Upper lobe of left lung (tissue), 6 donors: ENCODE results near the gene RBM33. TPM values are rescaled to one million over a fixed set of nuclear protein-coding genes. Genes with fewer than 3 reads are reported as not detected.
A peak's percentile ranks its signal among the peaks of the same experiment; 100 is the strongest.

Experiments used
- ATAC-seq, 2 donors: fragments of 200-7000 bp; cut with Tn5 transposase; one replicate each; pipeline ENCODE4 v1.9.1; 2022; ENCODE audit warnings: mild to moderate bottlenecking in 2 of 2, moderate library complexity in 2 of 2; ENCODE audit not compliant: low FRiP score in 2 of 2
- DNase-seq, 2 donors: peaks; one replicate each; pipeline ENCODE4 v3.0.0-alpha.2; 2019 to 2020
- H3K27ac ChIP-seq, 4 donors: fragments of 200-600 bp; sonication (generic); one replicate each; pipeline ENCODE4 v1.5.1; 2016 to 2019
- H3K27me3 ChIP-seq, 4 donors: fragments of 200-600 bp; sonication (generic); one replicate each; pipeline ENCODE4 v1.5.1; 2017 to 2019
- H3K36me3 ChIP-seq, 4 donors: fragments of 200-600 bp; sonication (generic); one replicate each; pipeline ENCODE4 v1.5.1; 2016 to 2019
- H3K4me1 ChIP-seq, 4 donors: fragments of 200-600 bp; sonication (generic); one replicate each; pipeline ENCODE4 v1.5.1; 2018 to 2019
- H3K4me3 ChIP-seq, 4 donors: fragments of 200-600 bp; sonication (generic); one replicate each; pipeline ENCODE4 v1.5.1; 2017 to 2019; ENCODE audit warnings: mild to moderate bottlenecking in 2 of 4, moderate library complexity in 1 of 4
- H3K9me3 ChIP-seq, 4 donors: fragments of 200-600 bp; sonication (generic); one replicate each; pipeline ENCODE4 v1.5.1; 2018 to 2019
- CTCF ChIP-seq, 6 experiments: fragments of 450-650 bp in 4 of 6; fragments of 200-600 bp in 2 of 6; sonication (generic) in 2 of 6; IDR thresholded peaks; one replicate each; pipeline ENCODE4 v1.5.1; 2016 to 2019; ENCODE audit warnings: antibody characterized with exemption in 6 of 6
- EP300 ChIP-seq, 4 donors: sonication (generic); formaldehyde crosslinking; IDR thresholded peaks; one replicate each; pipeline ENCODE4 v1.5.1; 2017; ENCODE audit warnings: antibody characterized with exemption in 4 of 4, control low read depth in 2 of 4
- POLR2A ChIP-seq, 4 donors: fragments of 450-650 bp; IDR thresholded peaks; one replicate each; pipeline ENCODE4 v1.5.1; 2016 to 2017; ENCODE audit warnings: antibody characterized with exemption in 4 of 4, mild to moderate bottlenecking in 2 of 4
- POLR2AphosphoS5 ChIP-seq, 2 donors: sonication (generic); formaldehyde crosslinking; IDR thresholded peaks; one replicate each; pipeline ENCODE4 v1.5.1; 2017; ENCODE audit warnings: antibody characterized with exemption in 2 of 2
- WGBS, 2 donors: methylation state at CpG; one replicate each; pipeline ENCODE4 v1.1.5; 2017 to 2018; 5-methylcytosine and 5-hydroxymethylcytosine counted together
- total RNA-seq, 6 donors: library from RNA; depleted of rRNA in 4 of 6; stranded (reverse); fragments of >200 nt in 4 of 6; gene quantifications; one replicate each; pipeline versions ENCODE4 v1.1.0 to v1.2.1, GENCODE V29; 2016 to 2021
- donor health status: DM: no; HTN: no; CAD: no; lungs with moderate emphysema.
- donor health status: DM: no; HTN: yes; CAD: no; lungs with severe emphysema.

The RBM33 gene
- total RNA-seq, 6 donors from 2014 or later: 40.6 to 179 (median 76.4) TPM

DNA sequence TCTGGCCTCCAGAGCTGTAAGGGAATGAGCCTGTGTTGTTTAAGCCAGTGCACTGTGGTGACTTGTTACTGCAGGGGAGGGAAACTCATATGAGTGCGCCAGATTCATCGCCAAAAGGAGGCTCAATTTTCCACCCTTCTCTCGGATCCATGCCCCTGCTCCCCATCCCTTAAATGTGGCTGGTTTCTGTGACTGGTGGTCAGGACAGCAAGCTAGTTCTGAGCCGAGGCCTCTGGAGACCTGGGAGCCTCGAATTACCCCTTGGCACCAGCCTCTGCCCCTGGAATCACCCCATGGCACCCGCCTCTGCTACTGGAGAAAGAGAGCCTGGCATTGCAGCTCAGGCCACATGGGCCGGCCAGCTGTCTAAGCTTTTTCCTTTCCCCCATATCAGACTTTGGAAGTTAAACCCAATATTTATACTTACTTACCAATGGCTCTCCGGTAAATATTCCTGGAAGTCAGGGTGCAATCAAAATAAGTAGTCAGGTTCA, 39.9 kb upstream of the RBM33 start:
- H3K9me3 ChIP-seq: no peaks in the 10 kb centered on the region
- ATAC-seq (no peak), DNase-seq (no peak)
- H3K4me1 ChIP-seq: no peaks in the 10 kb centered on the region
- H3K27me3 ChIP-seq: no peaks in the 10 kb centered on the region
- H3K36me3 ChIP-seq: no peaks in the 10 kb centered on the region
- TF ChIP-seq POLR2AphosphoS5 (IDR thresholded peaks at IDR 0.05): no peak
- no peak for TF ChIP-seq CTCF (IDR thresholded peaks at IDR 0.05)
- TF ChIP-seq POLR2A (IDR thresholded peaks at IDR 0.05): no peak
- TF ChIP-seq EP300 (IDR thresholded peaks at IDR 0.05): no peak
- no peak overlapping the region for H3K27ac ChIP-seq
- 77 to 78% methylated on average over 8 of the region's 8 CpGs for WGBS, 2 donors
- no peak overlapping the region for H3K4me3 ChIP-seq

DNA sequence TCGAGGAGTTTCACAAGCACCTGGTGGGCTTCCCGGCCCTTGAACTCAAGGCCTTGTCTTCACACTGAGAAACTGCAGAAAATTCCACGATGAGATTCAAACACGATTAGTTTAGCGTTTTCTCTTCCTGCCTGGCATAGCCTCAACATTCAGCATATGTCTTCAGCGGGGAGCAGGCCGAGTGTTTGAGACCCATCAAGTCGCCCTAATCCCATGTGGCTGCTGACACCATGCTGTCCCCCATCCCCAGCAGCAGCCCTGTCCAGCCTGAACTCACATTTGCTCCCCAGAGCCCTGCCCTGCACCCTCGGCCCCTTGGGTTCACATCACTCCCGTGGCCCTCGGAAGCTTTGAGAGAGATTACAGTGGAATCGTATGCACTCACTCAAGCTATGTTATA, 35.3 kb upstream of the RBM33 start:
- no peak overlapping the region for H3K4me3 ChIP-seq
- ATAC-seq (no peak), DNase-seq (no peak)
- 92 to 95% methylated on average over 12 of the region's 12 CpGs for WGBS, 2 donors
- no peaks in the 10 kb centered on the region for H3K36me3 ChIP-seq
- H3K4me1 ChIP-seq: peaks cover 0 to 7% (median 2%) of the 10 kb centered on the region in 4 donors
- TF ChIP-seq POLR2A (IDR thresholded peaks at IDR 0.05): no peak
- TF ChIP-seq EP300 (IDR thresholded peaks at IDR 0.05): no peak
- TF ChIP-seq CTCF (IDR thresholded peaks at IDR 0.05): no peak
- no peak for TF ChIP-seq POLR2AphosphoS5 (IDR thresholded peaks at IDR 0.05)
- H3K9me3 ChIP-seq: no peaks in the 10 kb centered on the region
- H3K27ac ChIP-seq: no peak overlapping the region
- no peaks in the 10 kb centered on the region for H3K27me3 ChIP-seq

GRCh38 chr7:155610633-155611193, 33.7 kb upstream of the RBM33 start:
- 39 to 49% methylated on average over 11 of the region's 11 CpGs for WGBS, 2 donors
- Histone ChIP-seq H3K9me3 (no peaks in the 10 kb centered on the region), H3K36me3 (no peaks in the 10 kb centered on the region), H3K27me3 (no peaks in the 10 kb centered on the region), H3K27ac (no peak overlapping the region), H3K4me3 (no peak overlapping the region), H3K4me1 (peaks cover 0 to 7% (median 2%) of the 10 kb centered on the region in 4 donors)
- DNase-seq (no peak), ATAC-seq (no peak)
- TF ChIP-seq POLR2AphosphoS5 (IDR thresholded peaks at IDR 0.05) (no peak), CTCF (IDR thresholded peaks at IDR 0.05) (no peak), POLR2A (IDR thresholded peaks at IDR 0.05) (no peak), EP300 (IDR thresholded peaks at IDR 0.05) (no peak)

GRCh38 chr7:155611808-155612447, 32.5 kb upstream of the RBM33 start:
- TF ChIP-seq POLR2AphosphoS5 (IDR thresholded peaks at IDR 0.05) (no peak), CTCF (IDR thresholded peaks at IDR 0.05) (no peak), POLR2A (IDR thresholded peaks at IDR 0.05) (no peak)
- H3K27ac ChIP-seq: no peak overlapping the region
- H3K36me3 ChIP-seq: no peaks in the 10 kb centered on the region
- ATAC-seq: peak in 1 of 2 donors; percentile 40
- no peaks in the 10 kb centered on the region for H3K27me3 ChIP-seq
- WGBS, 2 donors: 67 to 81% methylated on average over 9 of the region's 9 CpGs
- peak in 1 of 2 donors; percentile 54 for DNase-seq
- H3K4me1 ChIP-seq: peaks cover 0 to 7% (median 2%) of the 10 kb centered on the region in 4 donors
- no peak overlapping the region for H3K4me3 ChIP-seq
- no peaks in the 10 kb centered on the region for H3K9me3 ChIP-seq
